Measurements from ENCODE around the gene CRTC1.

The CRTC1 gene

DNA sequence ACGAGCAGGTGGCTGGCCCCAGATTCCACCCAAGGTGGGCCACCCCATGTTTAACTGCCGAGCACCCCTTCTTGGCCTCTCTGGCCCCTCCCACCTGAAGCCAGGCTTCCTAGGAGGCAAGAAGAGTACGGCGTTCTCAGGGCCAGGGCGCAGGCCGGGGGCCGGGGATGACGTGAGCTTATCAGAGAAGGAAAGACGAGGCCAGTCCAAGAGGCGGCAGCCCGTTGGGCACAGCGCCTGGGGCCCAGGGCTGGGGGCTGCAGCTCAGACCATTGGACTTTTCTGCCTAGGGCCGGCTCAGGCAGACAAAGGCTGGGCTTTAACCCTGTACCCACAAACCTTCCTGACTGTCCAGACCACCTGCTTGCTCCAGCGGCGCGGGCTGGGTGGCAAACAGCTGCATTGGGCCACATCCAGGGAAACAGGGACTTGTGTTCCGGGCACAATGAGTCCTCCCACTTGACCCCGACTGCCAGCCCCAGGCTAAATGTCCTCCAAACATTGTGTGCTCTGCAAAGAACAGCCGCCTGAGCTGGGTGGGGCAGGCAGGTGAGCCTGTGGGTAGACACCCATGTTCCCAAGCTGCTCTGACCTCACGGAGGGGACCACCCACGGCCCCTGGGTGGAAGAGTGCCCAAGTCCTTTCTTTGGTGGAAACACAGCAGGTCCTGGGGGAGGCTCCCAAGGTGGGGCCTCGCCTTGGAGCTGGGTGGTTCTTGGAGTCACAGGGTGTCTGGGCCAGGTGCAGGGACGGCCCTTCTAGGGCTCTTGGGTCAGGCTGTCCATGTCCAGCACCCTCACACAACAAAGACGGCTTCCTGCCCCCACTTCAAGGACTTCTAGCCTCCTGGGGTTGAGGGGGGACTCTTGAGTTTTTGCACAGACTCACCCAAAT is 85.8 kb downstream of the CRTC1 start:
- DNase-seq (ENCODE audit: low read depth in 2 of 2): no peak

DNA sequence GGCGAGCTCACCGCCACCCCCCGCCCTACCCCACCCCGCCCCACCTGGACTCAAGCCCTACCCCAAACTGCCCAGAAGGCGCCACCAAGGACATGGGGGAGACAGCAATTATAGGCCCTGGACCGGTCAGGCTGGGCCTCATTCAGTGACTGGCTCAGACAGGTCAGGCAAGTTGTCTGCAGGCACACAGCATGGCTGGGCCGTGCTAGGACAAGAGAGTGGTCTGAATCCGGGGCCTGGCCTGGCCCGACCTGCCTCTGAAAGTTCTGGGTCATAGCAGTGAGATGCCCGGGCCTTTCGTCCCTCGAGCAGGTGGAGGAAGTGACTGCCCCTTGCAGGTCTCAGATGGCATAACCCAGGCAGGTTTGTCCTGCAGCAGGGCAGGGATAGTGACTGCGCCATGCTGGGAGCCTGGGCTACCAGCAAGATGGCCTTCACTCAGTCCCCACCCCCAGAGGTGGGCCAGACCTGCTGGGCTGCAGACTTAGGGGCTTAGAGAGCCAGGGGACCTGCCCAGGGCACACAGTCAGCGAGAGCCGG is 86.6 kb downstream of the CRTC1 start:
- DNase-seq (ENCODE audit: low read depth in 2 of 2): no peak

DNA sequence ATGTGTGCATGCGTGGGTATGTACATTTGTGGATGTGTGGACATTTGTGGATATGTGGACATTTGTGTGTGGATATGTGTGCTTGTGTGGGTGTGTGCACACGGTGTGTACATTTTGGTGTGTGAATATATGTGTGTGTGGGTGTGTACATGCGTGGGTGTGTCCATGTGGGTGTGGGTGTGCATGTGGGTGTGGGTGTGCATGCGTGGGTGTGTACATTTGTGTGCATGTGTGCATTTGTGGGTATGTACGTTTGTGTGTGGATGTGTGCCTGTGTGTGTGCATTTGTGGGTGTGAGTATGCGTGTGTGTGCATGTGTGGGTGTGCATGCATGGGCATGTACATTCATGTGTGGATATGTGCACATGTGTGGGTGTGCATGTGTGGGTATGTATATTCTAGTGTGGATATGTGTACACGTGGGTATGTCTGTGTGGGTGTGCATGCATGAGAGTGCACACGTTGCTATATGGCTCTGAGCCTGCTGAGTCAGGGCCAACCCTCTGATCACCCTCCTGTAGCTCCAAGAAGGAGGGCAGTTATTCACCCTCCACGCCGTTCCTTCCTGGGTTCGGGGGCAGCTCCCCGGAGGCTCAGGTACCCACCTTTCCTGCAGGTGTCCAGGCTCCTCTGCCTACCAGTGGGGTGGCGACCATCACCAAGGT is 87.3 kb downstream of the CRTC1 start:
- no peak for DNase-seq (ENCODE audit: low read depth in 2 of 2)

DNA sequence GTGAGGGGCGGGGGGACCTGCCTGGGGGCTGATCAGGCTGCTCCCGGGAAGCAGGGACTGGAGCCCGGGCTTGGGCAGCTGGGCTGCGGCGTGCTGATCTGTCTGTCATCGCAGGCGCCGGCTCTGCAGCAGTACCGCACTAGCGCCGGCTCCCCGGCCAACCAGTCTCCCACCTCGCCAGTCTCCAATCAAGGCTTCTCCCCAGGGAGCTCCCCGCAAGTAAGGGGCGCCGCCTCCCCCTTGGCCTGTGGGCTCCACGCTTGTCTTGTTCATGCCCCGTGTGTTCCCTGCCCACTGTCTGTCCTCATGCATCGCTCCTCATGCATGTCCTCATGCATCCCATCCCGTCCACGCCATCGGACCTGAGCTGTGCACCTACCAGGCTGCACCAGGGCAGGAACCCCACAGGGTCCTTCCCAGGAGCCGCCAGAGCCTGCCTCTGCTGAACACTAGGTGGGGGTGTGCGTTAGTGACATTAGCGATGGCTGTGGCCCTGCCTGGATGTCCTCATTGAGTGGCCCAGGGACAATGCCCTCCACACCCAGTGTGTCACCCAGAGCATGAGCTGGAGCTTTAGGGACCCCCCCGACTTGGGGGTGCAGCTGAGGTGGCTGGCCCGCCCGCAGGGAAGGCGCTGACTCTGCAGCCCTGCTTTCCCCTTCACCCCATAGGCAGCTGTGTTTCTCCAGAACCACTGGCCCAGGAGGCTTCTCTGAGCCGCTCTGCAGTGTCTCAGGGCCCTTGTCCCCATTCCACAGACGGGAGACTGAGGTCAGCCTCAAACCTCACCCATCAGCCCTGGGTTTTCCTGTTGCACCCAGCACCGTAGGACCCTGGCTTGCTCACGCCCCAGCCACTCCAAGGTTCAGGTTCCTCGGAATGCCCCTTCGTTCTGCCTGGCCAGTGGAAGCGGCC is 88.1 kb downstream of the CRTC1 start:
- DNase-seq (ENCODE audit: low read depth in 2 of 2): no peak

DNA sequence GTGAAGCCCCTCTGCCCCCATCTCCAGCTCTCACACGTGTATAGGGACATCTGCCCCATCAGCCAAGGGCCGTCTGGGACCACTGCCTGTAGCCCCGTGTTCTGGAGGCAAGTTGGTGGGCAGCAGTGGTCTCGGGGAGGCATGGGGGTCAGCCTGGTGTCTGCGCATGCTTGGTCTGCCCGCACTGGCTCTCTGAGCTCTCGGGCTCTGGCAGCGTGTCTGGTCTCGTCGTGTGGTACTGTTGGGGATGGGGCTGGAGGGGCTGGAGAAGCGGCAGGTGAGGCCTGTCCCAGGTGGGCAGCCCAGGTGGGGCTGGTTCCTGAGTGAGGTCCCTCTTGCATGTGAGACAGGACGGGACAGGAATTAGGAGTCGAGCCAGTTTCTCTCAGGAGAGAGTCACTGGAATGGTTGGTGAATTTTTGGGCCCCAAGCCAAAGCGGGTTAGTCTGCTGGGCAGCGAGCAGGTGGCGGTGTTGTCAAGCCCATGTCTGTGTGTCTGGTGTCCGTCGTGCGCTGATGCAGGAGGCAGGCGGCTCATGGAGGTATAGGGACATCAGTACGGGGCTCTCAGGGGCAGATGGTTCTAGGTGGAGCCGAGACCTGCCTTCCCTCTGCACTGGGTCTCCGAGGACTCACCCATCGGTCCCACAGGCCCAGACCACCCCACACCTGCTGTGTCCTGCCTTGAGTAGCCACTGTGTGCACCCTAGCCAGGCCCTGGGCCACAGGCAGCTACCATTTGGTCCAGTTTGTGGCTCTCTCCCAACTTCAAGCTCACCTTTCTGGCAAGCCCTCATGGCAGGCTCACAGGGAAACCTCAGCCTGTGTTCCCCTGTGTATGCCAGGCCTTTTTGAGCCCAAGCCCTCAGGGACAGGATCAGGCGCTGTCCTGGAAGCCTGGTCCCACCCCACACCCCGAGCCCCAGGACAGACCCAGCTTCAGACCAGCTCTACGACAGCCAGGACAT is 89.4 kb downstream of the CRTC1 start:
- no peak for DNase-seq (ENCODE audit: low read depth in 2 of 2)

GRCh38 chr19:18773682-18774081 is 90.2 kb downstream of the CRTC1 start:
- no peak for DNase-seq (ENCODE audit: low read depth in 2 of 2)

- DNase-seq (ENCODE audit: low read depth in 2 of 2): no peak
Observed at GRCh38 chr19:18774107-18774506, 90.6 kb downstream of the CRTC1 start.

DNA sequence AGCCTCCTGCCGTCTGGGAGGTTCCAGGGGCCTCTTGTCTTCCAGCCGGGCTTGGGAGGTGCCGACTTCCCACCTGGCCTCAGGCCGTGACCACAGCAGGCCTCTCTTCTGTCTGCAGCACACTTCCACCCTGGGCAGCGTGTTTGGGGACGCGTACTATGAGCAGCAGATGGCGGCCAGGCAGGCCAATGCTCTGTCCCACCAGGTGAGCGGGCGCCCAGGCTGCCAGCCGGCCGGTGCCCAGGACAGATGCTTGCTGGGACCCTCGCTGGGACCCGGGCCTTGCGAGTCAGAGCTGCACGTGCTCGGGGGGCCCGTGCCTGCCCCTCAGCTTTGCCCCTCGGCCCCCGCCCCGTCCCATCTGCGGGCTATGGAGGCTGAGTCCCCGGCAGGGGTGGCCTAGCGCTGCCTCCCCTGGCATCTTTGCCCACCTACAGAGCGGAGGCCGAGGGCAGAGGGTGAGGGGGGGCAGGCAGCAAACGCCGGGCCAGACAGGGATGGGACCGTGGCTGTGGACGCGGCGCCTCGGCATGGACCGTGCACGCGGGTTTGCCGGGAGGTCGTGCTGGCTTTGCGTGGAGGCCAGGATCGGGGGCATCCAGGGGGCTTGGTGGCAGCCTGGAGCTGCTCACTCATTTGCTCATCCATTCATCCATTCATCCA is 91.4 kb downstream of the CRTC1 start:
- DNase-seq (ENCODE audit: low read depth in 2 of 2): no peak

DNA sequence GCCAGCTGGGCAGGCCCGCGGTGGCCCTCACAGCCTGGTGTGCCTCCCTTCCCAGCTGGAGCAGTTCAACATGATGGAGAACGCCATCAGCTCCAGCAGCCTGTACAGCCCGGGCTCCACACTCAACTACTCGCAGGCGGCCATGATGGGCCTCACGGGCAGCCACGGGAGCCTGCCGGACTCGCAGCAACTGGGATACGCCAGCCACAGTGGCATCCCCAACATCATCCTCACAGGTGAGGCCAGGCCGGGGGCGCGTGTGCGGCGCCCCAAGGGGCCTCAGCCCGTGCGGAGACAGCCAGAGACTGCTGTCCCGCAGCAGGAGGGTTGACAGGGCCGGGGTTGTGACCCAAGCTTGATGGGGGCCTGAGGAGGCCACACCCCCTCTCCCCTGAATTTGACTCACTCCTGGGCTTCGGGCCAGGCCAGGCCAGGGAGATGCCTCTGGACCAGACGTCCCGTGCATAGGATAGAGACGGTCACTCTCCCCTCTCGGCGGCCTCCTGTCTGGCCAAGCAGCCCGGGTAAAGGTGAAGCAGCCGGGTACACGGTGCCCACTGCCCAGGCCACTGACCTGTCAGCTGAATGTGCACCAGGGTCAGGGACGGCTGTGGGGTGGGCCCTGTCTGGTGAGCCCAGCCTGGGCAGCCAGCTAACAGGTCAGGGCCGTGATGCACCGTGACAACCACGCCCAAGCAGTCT is 92.3 kb downstream of the CRTC1 start:
- no peak for DNase-seq (ENCODE audit: low read depth in 2 of 2)

DNA sequence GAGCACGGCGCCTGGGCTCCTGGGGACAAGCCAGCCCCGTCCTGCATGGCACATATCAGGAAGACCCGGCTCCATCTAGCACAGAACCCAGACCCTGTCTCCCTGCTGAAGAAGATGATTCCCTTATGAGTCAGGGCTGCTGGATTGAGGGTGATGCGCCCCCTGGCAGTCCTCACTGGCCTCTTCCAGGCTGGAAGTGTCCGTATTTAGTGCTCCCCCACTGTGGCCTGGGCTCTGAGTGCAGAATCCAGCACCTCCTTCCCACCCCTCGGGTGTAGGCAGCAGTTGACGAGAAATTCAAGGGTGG is 92.8 kb downstream of the CRTC1 start:
- DNase-seq (ENCODE audit: low read depth in 2 of 2): no peak

GRCh38 chr19:18776736-18777135 is 93.3 kb downstream of the CRTC1 start:
- no peak for DNase-seq (ENCODE audit: low read depth in 2 of 2)

- DNase-seq (ENCODE audit: low read depth in 2 of 2): no peak
Observed at GRCh38 chr19:18777301-18778075, 94.0 kb downstream of the CRTC1 start.

GRCh38 chr19:18778076-18778389 is 94.6 kb downstream of the CRTC1 start:
- no peak for DNase-seq (ENCODE audit: low read depth in 2 of 2)

DNA sequence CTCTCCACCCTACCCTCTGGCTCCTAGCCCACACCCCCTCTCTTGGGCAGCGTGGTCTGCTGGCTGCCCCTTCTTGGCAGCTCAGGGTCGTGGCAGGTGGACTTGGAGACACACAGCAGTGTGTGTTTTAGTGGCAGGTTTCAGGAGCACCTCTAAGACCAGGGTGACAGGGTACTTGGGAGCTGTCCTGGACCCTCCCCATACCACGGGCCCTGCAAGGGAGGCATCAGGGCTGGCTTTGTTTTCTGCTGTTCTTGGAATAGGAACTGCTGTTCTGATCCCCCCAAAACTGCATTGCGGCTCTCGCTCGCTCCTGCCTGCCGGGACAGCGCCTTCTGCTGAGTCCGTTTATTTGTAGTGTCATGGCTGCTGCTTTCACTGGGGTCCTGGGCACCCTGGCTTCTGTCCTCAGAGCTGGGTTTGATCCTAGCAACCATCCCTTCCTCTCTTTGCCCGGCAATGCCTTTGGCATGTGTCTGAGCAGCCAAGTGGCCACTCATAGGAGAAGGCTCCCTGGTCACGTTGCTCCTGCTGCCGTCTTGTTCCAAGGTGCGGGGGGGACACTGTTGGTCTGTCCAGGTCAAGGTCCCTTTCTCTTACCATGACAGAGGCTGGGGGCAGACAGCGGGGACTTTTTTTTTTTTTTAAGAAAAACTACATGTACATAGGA is 95.5 kb downstream of the CRTC1 start:
- DNase-seq (ENCODE audit: low read depth in 2 of 2): no peak

GRCh38 chr19:18780081-18780480 is 96.6 kb downstream of the CRTC1 start:
- DNase-seq (ENCODE audit: low read depth in 2 of 2): no peak

DNA sequence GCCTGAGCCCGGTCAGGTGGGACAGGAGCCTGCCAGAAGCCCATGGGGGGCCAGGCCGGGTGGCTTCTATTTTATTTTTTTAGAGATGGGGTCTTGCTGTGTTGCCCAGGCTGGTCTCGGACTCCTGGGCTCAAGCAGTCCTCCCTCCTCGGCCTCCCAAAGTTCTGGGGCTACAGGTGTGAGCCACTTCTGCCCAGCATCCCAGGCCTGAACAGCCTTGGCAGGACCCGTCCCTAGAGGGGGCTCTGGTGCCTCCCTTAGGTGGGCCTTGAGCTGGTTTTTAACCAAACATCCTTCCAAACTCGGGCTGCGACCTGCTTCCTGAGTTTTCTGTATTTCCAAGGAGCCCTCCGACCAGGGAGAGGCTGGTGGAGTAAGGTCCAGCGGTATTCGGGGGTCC is 97.2 kb downstream of the CRTC1 start:
- DNase-seq (ENCODE audit: low read depth in 2 of 2): no peak

- DNase-seq (ENCODE audit: low read depth in 2 of 2): no peak
Observed at GRCh38 chr19:18781047-18781600, 97.6 kb downstream of the CRTC1 start.

DNA sequence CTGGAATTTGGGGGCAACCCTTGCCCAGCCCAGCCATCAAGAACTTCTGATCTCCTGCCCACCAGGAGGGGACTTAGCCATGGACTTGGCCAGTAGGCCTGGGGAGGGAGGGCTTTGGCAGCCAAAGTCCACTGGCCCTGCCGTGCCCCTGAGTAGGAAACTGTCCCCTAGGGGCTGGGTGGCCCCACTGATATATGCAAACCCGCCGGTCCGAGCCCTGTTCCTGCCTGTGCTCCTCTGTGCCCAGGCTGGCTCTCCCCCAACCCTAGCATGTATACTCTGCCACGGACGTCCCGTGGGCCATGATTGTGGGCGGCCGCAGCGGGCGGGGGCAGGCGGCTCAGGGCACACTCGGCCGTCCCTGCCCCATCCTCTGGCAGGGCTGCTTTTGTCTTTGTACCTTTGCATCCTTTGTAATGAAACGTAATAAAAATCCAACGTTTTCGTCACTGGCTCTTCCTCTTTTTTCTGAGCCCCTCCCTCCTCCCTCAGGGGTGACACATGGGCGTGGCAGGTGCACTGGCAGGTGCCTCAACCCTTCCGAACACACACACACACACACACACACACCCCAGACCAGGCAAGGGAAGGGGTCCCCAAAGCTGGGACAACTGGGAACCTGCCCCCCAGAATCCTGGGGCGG is 98.5 kb downstream of the CRTC1 start:
- DNase-seq (ENCODE audit: low read depth in 2 of 2): no peak

Data from stimulated activated CD8-positive, alpha-beta memory T cell treated with anti-CD3 and anti-CD28 coated beads, Interleukin-2, amount 100 ng/mL, for 48 hours (primary cell).